HCT116 (cell line): ENCODE results near the gene LHCGR. TPM values are rescaled to one million over a fixed set of nuclear protein-coding genes. Genes with fewer than 3 reads are reported as not detected.

ENCODE experiments used
- ATAC-seq: fragments of 200-7000 bp; cut with Tn5 transposase; 2 replicates; pipeline ENCODE4 v1.9.1; 2020; ENCODE audit warnings: mild to moderate bottlenecking, moderate library complexity
- BruUV-seq: library from RNA; stranded (reverse); fragments of 400-500 nt; replicated peaks from 2 replicates; lab custom pipeline; 2021; lab: Mats Ljungman, UMichigan
- CTCF ChIA-PET: fragments of 300-600 bp; sonication (Branson Sonifier 250); formaldehyde crosslinking; loops from one replicate; lab custom pipeline; 2021; ENCODE audit warnings: antibody characterized with exemption; lab: Charles Lee
- POLR2A ChIA-PET: fragments of 300-600, 350-600 bp; sonication (Branson Sonifier 250); formaldehyde crosslinking; loops from one replicate; lab custom pipeline; 2021; ENCODE audit warnings: antibody characterized with exemption; lab: Charles Lee
- RAD21 ChIA-PET, 2 experiments: fragments of 300-600 bp; sonication (Branson Sonifier 250); formaldehyde crosslinking; loops; one replicate each; lab custom pipeline; 2023; ENCODE audit warnings: low total read pairs in 2 of 2; ENCODE audit not compliant: uncharacterized antibody in 2 of 2, unreplicated experiment in 2 of 2, low non-redundant PET in 1 of 2; lab: Charles Lee
- DNase-seq: peaks from one replicate; pipeline ENCODE4 v3.0.0-alpha.2; 2010; ENCODE audit warnings: low read depth, low spot score
- H2AFZ ChIP-seq: fragments of 200-600 bp; shearing (Covaris generic), sonication (generic); 2 replicates; pipeline ENCODE4 v1.6.1; 2017; ENCODE audit warnings: low read depth, mixed run types, mixed read lengths, antibody characterized with exemption, low read length; ENCODE audit not compliant: poor library complexity, severe bottlenecking
- H3K27ac ChIP-seq: 2 replicates; pipeline ENCODE4 v1.5.1; 2012; ENCODE audit warnings: low read depth, low read length
- H3K27me3 ChIP-seq: fragments of 200-600 bp; sonication (generic); 2 replicates; pipeline ENCODE4 v1.6.1; 2016; ENCODE audit warnings: mixed run types, low read length, mixed read lengths; ENCODE audit not compliant: insufficient read depth
- H3K36me3 ChIP-seq, 2 experiments: fragments of 200-500 bp in 1 of 2; fragments of 200-600 bp in 1 of 2; sonication (Bioruptor generic) in 1 of 2; sonication (generic) in 1 of 2; 2 replicates each; pipeline versions ENCODE4 v1.5.1 to v1.6.1; 2014 to 2016; ENCODE audit warnings: low read length in 2 of 2, inconsistent platforms in 1 of 2, mixed read lengths in 1 of 2, mixed run types in 1 of 2; ENCODE audit not compliant: insufficient read depth in 2 of 2, control insufficient read depth in 1 of 2
- H3K4me1 ChIP-seq, 2 experiments: fragments of 200-600 bp in 1 of 2; sonication (generic) in 1 of 2; 2 replicates each; pipeline versions ENCODE4 v1.5.1 to v1.6.1; 2012 to 2017; ENCODE audit warnings: low read length in 2 of 2, inconsistent platforms in 1 of 2, mild to moderate bottlenecking in 1 of 2, mixed read lengths in 1 of 2, mixed run types in 1 of 2, moderate library complexity in 1 of 2; ENCODE audit not compliant: insufficient read depth in 2 of 2, control insufficient read depth in 1 of 2
- H3K4me2 ChIP-seq: fragments of 200-600 bp; sonication (generic); 2 replicates; pipeline ENCODE4 v1.6.1; 2017; ENCODE audit warnings: mixed run types, low read length, mixed read lengths
- H3K4me3 ChIP-seq, 2 experiments: fragments of 200-600 bp in 1 of 2; sonication (generic) in 1 of 2; replicated peaks in 1 of 2; 2 replicates each; pipeline ENCODE4 v1.5.1; 2011 to 2016; ENCODE audit warnings: low read length in 2 of 2, control low read depth in 1 of 2, low read depth in 1 of 2, mild to moderate bottlenecking in 1 of 2, mixed read lengths in 1 of 2, mixed run types in 1 of 2
- H3K79me2 ChIP-seq: fragments of 200-600 bp; sonication (generic); 2 replicates; pipeline ENCODE4 v1.6.1; 2017; ENCODE audit warnings: mild to moderate bottlenecking, mixed run types, low read length, moderate library complexity, mixed read lengths; ENCODE audit not compliant: insufficient read depth
- H3K9ac ChIP-seq: fragments of 200-600 bp; sonication (generic); 2 replicates; pipeline ENCODE4 v1.6.1; 2016; ENCODE audit warnings: low read length, mixed read lengths
- H3K9me2 ChIP-seq: fragments of 200-600 bp; sonication (generic), shearing (Covaris generic); 2 replicates; pipeline ENCODE4 v1.6.1; 2017; ENCODE audit warnings: mixed run types, mild to moderate bottlenecking, moderate library complexity; ENCODE audit not compliant: insufficient read depth
- H3K9me3 ChIP-seq, 2 experiments: fragments of 200-500 bp in 1 of 2; fragments of 200-600 bp in 1 of 2; sonication (Bioruptor generic) in 1 of 2; sonication (generic) in 1 of 2; 2 replicates each; pipeline ENCODE4 v1.6.1; 2014 to 2017; ENCODE audit warnings: low read length in 2 of 2, mixed read lengths in 2 of 2, inconsistent platforms in 1 of 2, low read depth in 1 of 2, mild to moderate bottlenecking in 1 of 2, mixed run types in 1 of 2, moderate library complexity in 1 of 2; ENCODE audit not compliant: control insufficient read depth in 1 of 2, insufficient read depth in 1 of 2
- H4K20me1 ChIP-seq: fragments of 200-600 bp; sonication (generic), shearing (Covaris generic); 2 replicates; pipeline ENCODE4 v1.6.1; 2017; ENCODE audit warnings: mixed run types, mild to moderate bottlenecking, moderate library complexity; ENCODE audit not compliant: insufficient read depth
- ATF3 ChIP-seq: IDR thresholded peaks from 2 replicates; pipeline ENCODE4 v1.6.1; 2012
- CBX3 ChIP-seq: IDR thresholded peaks from 2 replicates; pipeline ENCODE4 v1.6.1; 2012; ENCODE audit warnings: low read depth
- EGR1 ChIP-seq: IDR thresholded peaks from 2 replicates; pipeline ENCODE4 v1.6.1; 2012; ENCODE audit warnings: low read depth
- ELF1 ChIP-seq: IDR thresholded peaks from 2 replicates; pipeline ENCODE4 v1.6.1; 2012; ENCODE audit warnings: low read depth, borderline replicate concordance
- EZH2 ChIP-seq: fragments of 200-600 bp; sonication (generic); IDR thresholded peaks from 2 replicates; pipeline ENCODE4 v1.6.1; 2017; ENCODE audit warnings: antibody characterized with exemption, mixed run types
- EZH2phosphoT487 ChIP-seq: fragments of 200-600 bp; IDR thresholded peaks from 2 replicates; pipeline ENCODE4 v1.6.1; 2018; ENCODE audit warnings: antibody characterized with exemption, borderline replicate concordance
- FOSL1 ChIP-seq: IDR thresholded peaks from 2 replicates; pipeline ENCODE4 v1.6.1; 2012; ENCODE audit warnings: low read depth
- JUND ChIP-seq: IDR thresholded peaks from 2 replicates; pipeline ENCODE4 v1.6.1; 2012
- MAX ChIP-seq: IDR thresholded peaks from 2 replicates; pipeline ENCODE4 v1.6.1; 2012
- POLR2A ChIP-seq: IDR thresholded peaks from 2 replicates; pipeline ENCODE4 v1.7.0; 2011; ENCODE audit warnings: borderline replicate concordance; ENCODE audit not compliant: insufficient read depth, insufficient read length; ENCODE audit errors: extremely low read depth
- POLR2AphosphoS5 ChIP-seq: IDR thresholded peaks from 2 replicates; pipeline ENCODE4 v1.6.1; 2011; ENCODE audit warnings: mild to moderate bottlenecking, low read depth, low read length, moderate library complexity
- RAD21 ChIP-seq: IDR thresholded peaks from 2 replicates; pipeline ENCODE4 v1.6.1; 2012; ENCODE audit warnings: low read depth, mild to moderate bottlenecking
- SIN3A ChIP-seq: IDR thresholded peaks from 2 replicates; pipeline ENCODE4 v1.6.1; 2012; ENCODE audit warnings: low read depth
- SRF ChIP-seq: IDR thresholded peaks from 2 replicates; pipeline ENCODE4 v1.6.1; 2012; ENCODE audit warnings: low read depth
- TCF7L2 ChIP-seq: IDR thresholded peaks from 2 replicates; pipeline ENCODE4 v1.7.0; 2011; ENCODE audit warnings: borderline replicate concordance, inconsistent platforms; ENCODE audit not compliant: insufficient read depth, insufficient read length; ENCODE audit errors: extremely low read depth
- YY1 ChIP-seq: IDR thresholded peaks from 2 replicates; pipeline ENCODE4 v1.6.1; 2011; ENCODE audit warnings: low read length, low read depth, moderate library complexity, mild to moderate bottlenecking; ENCODE audit not compliant: insufficient replicate concordance; ENCODE audit errors: extremely low read depth
- ZBTB33 ChIP-seq: IDR thresholded peaks from 2 replicates; pipeline ENCODE4 v1.6.1; 2011; ENCODE audit warnings: mild to moderate bottlenecking, low read length, moderate library complexity; ENCODE audit not compliant: insufficient replicate concordance; ENCODE audit errors: extremely low read depth
- ZFX ChIP-seq: fragments of 450-650 bp; IDR thresholded peaks from 2 replicates; pipeline ENCODE4 v1.6.1; 2017
- intact Hi-C: fragments of 100-400 bp; cut with micrococcal nuclease; formaldehyde crosslinking; loops from 2 replicates; pipeline ENCODE4 v1.10.0; 2022
- total RNA-seq: library from RNA; stranded (reverse); gene quantifications from one replicate; pipeline ENCODE4 v1.2.1, GENCODE V29; 2021; ENCODE audit not compliant: unreplicated experiment
- TF ChIP-seq, protein P1 (sequence below): IDR thresholded peaks from 2 replicates; pipeline ENCODE4 v1.6.1; 2012; ENCODE audit warnings: low read depth
- TF ChIP-seq, protein P2 (sequence below), 3 experiments: fragments of 200-600 bp in 1 of 3; sonication (generic) in 1 of 3; IDR thresholded peaks in 2 of 3; conservative IDR thresholded peaks in 1 of 3; 2 replicates each; pipeline ENCODE4 v1.5.1; 2012 to 2017; ENCODE audit warnings: low read depth in 2 of 3, low read length in 2 of 3, antibody characterized with exemption in 1 of 3, borderline replicate concordance in 1 of 3, control low read depth in 1 of 3, mild to moderate bottlenecking in 1 of 3, mixed read lengths in 1 of 3, mixed run types in 1 of 3, moderate library complexity in 1 of 3; ENCODE audit not compliant: insufficient read depth in 1 of 3

Gene LHCGR
- total RNA-seq, 1 experiment from 2014 or later = not detected

GRCh38 chr2:48727560-48727959 lies 28.0 kb downstream of the LHCGR start:
- H3K9me2 ChIP-seq = no peaks in the 10 kb centered on the region
- RAD21 ChIA-PET = no interaction called here
- POLR2A ChIA-PET = no interaction called here
- no peak overlapping the region for H3K4me3 ChIP-seq
- H4K20me1 ChIP-seq = no peaks in the 10 kb centered on the region
- TF ChIP-seq YY1 = no peak
- TF ChIP-seq ELF1 = no peak
- TF ChIP-seq EGR1 = no peak
- no peak for TF ChIP-seq TCF7L2
- TF ChIP-seq SRF = no peak
- TF ChIP-seq CBX3 = no peak
- no peak for TF ChIP-seq EZH2
- no peak for TF ChIP-seq JUND
- no peak for TF ChIP-seq POLR2AphosphoS5
- no peak for TF ChIP-seq FOSL1
- no peak for TF ChIP-seq ATF3
- TF ChIP-seq RAD21 = no peak
- TF ChIP-seq, protein P1, sequence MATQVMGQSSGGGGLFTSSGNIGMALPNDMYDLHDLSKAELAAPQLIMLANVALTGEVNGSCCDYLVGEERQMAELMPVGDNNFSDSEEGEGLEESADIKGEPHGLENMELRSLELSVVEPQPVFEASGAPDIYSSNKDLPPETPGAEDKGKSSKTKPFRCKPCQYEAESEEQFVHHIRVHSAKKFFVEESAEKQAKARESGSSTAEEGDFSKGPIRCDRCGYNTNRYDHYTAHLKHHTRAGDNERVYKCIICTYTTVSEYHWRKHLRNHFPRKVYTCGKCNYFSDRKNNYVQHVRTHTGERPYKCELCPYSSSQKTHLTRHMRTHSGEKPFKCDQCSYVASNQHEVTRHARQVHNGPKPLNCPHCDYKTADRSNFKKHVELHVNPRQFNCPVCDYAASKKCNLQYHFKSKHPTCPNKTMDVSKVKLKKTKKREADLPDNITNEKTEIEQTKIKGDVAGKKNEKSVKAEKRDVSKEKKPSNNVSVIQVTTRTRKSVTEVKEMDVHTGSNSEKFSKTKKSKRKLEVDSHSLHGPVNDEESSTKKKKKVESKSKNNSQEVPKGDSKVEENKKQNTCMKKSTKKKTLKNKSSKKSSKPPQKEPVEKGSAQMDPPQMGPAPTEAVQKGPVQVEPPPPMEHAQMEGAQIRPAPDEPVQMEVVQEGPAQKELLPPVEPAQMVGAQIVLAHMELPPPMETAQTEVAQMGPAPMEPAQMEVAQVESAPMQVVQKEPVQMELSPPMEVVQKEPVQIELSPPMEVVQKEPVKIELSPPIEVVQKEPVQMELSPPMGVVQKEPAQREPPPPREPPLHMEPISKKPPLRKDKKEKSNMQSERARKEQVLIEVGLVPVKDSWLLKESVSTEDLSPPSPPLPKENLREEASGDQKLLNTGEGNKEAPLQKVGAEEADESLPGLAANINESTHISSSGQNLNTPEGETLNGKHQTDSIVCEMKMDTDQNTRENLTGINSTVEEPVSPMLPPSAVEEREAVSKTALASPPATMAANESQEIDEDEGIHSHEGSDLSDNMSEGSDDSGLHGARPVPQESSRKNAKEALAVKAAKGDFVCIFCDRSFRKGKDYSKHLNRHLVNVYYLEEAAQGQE = no peak
- TF ChIP-seq ZBTB33 = no peak
- no peak for TF ChIP-seq POLR2A
- TF ChIP-seq ZFX = no peak
- TF ChIP-seq, protein P2, sequence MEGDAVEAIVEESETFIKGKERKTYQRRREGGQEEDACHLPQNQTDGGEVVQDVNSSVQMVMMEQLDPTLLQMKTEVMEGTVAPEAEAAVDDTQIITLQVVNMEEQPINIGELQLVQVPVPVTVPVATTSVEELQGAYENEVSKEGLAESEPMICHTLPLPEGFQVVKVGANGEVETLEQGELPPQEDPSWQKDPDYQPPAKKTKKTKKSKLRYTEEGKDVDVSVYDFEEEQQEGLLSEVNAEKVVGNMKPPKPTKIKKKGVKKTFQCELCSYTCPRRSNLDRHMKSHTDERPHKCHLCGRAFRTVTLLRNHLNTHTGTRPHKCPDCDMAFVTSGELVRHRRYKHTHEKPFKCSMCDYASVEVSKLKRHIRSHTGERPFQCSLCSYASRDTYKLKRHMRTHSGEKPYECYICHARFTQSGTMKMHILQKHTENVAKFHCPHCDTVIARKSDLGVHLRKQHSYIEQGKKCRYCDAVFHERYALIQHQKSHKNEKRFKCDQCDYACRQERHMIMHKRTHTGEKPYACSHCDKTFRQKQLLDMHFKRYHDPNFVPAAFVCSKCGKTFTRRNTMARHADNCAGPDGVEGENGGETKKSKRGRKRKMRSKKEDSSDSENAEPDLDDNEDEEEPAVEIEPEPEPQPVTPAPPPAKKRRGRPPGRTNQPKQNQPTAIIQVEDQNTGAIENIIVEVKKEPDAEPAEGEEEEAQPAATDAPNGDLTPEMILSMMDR (IDR thresholded peaks at IDR 0.05 in 2 of 3, conservative IDR thresholded peaks at IDR 0.05 in 1 of 3; ENCODE audit: borderline replicate concordance in 1 of 3, insufficient read depth in 1 of 3, low read depth in 2 of 3, low read length in 2 of 3) = no peak
- TF ChIP-seq SIN3A = no peak
- no peak for TF ChIP-seq EZH2phosphoT487
- TF ChIP-seq MAX = no peak
- no peaks in the 10 kb centered on the region for H3K79me2 ChIP-seq
- H3K4me1 ChIP-seq = no peaks in the 10 kb centered on the region
- ATAC-seq (no peak), DNase-seq (no peak)
- H3K4me2 ChIP-seq = no peak overlapping the region
- intact Hi-C loops = no loop called here
- no peak overlapping the region for H3K9ac ChIP-seq
- H2AFZ ChIP-seq = no peak overlapping the region
- H3K27me3 ChIP-seq = peaks cover 35% of the 10 kb centered on the region
- BruUV-seq = no TSS peak
- CTCF ChIA-PET = no interaction called here
- no peaks in the 10 kb centered on the region for H3K36me3 ChIP-seq
- H3K9me3 ChIP-seq = no peaks in the 10 kb centered on the region
- H3K27ac ChIP-seq = no peak overlapping the region
